GM21619 (cell line): Measurements from ENCODE around the gene ZNF385B.

Source experiments
- ATAC-seq: cut with Tn5 transposase; IDR thresholded peaks from one replicate; pipeline ENCODE4 v1.9.1; 2021; ENCODE audit not compliant: unreplicated experiment

ZNF385B gene

DNA sequence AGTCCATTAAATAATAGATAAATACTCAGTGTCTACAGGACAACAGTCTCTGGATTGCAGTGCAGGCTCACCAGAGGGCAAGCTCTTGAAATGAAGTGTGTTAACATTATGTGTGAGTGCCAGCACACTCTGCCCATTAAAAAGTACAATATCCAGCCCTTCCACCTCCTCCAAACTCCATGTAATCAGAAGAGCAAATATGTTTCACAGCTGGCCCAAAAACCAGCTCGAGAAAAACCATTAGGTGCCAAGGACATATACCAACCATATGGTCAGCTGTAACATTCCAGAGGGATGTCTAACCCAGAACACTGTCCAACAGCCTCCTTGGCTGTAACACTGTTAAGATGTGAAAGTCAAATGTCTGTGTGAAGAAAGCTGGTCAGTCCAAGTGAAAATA lies 112.2 kb downstream of the ZNF385B start:
- ATAC-seq, result no peak

DNA sequence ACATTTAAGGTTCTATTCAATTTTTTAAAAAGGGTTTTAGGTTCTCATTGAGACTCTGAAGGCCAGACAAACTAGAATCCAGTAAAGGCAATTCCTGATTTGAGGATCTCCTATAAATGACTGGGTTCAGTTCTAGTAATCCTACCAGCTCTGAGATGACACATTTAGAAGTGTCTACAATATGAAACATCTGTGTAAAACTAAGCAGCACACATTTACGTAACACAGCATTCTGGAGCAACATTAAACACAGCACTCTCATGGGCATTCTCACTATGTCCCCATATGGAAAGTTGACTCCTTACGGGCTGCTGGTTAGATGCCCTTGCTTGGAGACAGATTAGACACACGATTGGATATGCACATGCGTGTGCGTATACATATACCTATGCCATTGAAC lies 114.4 kb downstream of the ZNF385B start:
- no peak for ATAC-seq

- no peak for ATAC-seq
Measured at GRCh38 chr2:179745635-179746256, 115.7 kb downstream of the ZNF385B start.

- ATAC-seq, result no peak
Measured at GRCh38 chr2:179744401-179744800, 117.0 kb downstream of the ZNF385B start.

DNA sequence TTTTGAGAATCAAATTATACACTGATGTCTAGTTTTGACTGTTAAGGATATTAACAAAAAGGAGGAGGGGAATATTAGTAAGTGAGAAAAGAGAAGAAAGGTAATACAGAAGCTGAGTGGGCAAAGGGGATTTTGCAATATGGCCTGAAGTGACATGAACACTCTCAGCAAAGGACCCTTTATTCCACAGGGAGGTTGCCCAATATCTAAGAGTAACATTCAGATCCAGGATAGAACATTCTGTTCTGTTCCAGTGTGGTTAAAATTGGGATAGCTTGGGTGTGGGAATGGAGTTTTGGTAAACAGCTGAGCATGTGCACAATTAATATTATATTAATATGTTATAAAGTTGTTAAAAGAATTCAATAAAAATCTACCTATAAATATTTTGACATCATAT lies 120.1 kb downstream of the ZNF385B start:
- ATAC-seq, result no peak

DNA sequence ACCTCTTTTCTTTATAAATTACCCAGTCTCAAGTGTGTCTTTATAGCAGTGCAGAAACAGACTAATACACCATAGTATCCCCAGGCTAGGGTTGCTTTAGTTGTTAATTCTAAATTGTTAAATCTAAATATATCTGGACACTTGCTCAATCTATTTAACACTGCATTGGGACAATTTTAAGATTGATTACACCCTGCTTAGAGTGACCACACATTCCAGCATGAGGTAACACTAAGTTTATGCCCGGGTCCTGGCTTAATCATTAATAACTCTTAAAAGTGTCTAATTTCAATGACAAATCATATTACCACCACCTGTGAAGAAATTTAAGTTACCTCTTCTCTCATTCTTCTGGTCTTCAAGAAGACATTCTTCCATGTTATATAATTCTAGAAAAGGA lies 131.4 kb downstream of the ZNF385B start:
- no peak for ATAC-seq

- no peak for ATAC-seq
Measured at GRCh38 chr2:179726461-179727180, 134.8 kb downstream of the ZNF385B start.

DNA sequence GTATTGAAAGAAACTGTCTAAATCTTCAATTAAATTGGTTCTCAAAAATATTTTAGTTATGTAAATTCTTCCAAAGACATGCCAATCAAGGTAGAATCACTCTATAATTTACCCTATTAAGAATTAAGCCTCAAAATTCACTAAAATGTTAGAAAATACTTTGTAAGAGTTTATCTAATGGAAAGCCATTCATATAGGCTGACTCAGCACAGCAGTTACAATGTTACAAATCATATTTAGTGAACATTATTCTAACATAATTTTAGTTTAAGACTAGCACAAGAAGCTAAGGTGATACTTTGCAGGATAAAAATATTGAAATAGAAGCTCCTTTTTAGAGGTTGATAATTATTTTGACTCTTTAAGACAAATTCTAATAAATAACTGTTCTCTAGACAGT lies 137.0 kb downstream of the ZNF385B start:
- no peak for ATAC-seq

- ATAC-seq, result no peak
Measured at GRCh38 chr2:179720173-179720772, 141.1 kb downstream of the ZNF385B start.

- ATAC-seq, result no peak
Measured at GRCh38 chr2:179715871-179716270, 145.5 kb downstream of the ZNF385B start.

- no peak for ATAC-seq
Measured at GRCh38 chr2:179715196-179715595, 146.2 kb downstream of the ZNF385B start.

- no peak for ATAC-seq
Measured at GRCh38 chr2:179712825-179713224, 148.6 kb downstream of the ZNF385B start.

GRCh38 chr2:179711375-179711774 lies 150.0 kb downstream of the ZNF385B start:
- ATAC-seq, result no peak

DNA sequence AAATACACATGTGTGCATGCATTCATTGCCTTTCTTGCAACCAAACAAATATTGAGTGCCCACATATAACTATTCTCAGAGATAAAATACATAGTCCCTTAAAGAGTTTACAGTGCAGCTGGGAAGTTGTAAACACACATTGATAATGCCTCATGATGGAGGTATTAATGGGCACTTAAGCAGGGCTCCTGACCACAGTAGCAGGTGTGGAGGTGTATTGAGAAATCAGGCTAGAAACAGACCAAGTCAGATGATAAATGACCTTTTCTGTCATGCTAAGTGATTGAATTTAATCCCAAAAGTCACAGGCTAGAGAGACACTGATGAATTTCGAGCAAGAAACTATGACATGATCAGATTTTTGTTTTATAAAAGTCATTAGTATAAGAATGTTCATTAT lies 157.7 kb downstream of the ZNF385B start:
- ATAC-seq, result no peak

DNA sequence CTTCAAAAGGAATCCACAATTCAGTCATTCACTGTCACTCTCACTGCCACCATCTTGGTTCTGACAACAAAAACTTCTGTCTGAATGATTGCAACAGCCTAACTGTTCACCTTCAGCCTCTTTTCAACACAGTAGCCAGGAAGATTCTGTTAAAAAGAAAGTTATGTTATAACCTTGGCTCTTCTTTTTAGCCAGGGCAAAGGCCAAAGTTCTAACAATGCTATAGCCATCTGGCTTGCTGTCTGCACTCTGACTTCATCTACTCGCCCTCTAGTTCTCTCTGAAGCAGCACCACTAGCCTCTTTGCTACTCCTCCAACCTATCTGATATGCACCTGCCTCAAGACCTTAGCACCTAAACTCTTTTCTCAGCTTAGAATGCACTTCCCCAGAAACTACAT lies 158.5 kb downstream of the ZNF385B start:
- no peak for ATAC-seq

- no peak for ATAC-seq
Measured at GRCh38 chr2:179701524-179702110, 159.8 kb downstream of the ZNF385B start.

DNA sequence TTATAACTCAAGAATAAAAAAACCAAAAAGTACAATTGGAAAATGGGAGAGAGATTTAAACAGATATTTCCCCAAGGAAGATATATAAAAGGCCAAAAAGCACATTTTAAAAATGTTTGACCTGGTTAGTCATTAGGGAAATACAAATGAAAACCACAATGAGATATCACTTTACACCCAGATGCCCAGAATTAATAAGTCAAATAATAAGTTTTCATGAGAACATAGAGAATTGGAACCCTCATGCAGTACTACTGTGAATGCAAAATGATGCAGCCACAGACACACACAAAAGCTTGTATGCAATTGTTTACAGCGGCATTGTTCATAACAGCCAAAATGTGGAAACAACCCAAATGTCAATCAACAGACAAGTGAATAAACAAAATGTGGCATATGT lies 165.9 kb downstream of the ZNF385B start:
- ATAC-seq, result no peak

DNA sequence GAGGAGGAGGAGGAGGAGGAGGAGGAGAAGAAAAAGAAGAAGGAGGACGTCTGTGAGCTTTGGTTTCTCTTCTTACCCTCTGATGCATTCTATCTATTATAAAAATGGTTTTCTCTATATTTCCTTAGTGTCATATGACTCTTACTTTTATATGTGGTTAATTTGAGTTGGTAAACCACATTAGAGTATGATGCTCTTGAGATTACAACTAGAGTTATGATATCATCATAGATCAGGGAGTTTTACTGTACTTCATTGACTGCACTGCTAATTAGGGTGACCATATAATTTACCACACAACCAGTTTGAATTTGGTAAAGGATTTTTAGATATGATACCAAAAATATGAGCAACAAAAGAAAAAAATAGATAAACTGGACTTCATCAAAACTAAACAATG lies 166.4 kb downstream of the ZNF385B start:
- ATAC-seq, result no peak

DNA sequence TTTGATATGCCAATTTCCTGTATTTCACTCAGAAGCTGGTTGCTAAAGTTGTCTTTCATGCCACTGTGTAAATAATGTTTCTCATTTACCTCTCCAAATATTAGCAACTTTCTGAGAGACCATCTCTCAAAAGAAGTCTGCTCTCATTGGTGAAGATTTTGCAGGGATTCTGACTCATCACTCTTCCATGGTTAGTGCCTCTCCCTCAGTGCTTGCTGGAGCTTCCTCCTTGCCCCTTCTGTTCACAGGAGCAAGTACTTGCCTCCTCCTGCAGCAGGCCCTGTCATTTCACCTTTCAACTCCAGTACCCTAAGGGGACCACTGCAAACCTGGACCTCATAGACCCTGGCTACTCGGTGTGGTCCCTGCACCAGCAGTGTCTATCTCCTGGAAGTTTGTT lies 168.8 kb downstream of the ZNF385B start:
- no peak for ATAC-seq

DNA sequence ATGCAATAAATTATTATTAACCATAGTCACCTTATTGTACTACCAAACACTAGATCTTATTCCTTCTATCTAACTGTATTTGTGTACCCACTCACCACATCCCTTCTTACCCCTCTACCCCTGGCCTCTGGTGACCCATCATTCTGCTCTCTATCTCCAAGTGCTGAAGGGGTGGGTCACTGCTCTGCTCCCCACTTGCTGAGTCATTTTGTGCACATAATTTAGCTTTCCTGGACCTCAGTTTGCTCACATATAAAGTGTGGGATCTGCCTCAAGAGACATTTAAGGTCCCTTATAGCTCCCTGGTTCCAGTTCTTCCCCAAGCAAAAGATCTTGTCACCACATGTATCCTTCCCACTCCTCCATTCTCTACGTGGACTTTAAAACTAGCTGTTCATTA lies 169.4 kb downstream of the ZNF385B start:
- ATAC-seq, result no peak

- ATAC-seq, result no peak
Measured at GRCh38 chr2:179691235-179691634, 170.2 kb downstream of the ZNF385B start.

DNA sequence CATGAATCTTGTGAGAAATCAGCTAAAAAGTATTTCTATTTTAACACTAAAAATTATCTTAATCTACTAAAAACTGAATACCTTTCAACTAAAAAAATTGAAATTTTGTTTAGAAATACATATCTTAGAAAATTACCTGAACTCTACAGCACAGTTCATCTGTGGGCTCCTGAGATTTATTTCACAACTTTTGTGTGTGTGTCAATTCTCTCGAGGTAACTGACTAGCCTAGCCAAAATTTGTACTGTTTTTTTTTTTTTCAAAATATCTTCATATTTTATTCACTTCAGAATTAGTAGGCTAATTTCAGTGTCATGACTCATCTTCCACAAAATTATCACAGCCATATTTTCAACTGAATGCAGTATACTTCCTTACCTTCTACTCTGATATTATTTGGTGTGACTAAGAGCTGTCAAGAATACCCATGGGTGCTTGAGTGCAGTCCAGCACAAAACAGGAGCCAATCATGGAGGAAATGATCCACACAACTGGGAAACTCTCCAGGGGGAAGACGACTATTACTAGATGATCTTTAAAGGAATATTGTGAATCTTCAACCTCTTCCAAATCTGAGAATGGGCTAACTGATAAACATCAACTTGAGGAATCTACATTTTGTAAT lies 174.6 kb downstream of the ZNF385B start:
- ATAC-seq, result no peak
